ENCODE measurements around the gene SLX4.

SLX4 gene

GRCh38 chr16:3638916-3639644 is 27.7 kb upstream of the SLX4 start:
- TF ChIP-seq TAF1 (IDR thresholded peaks at IDR 0.05; ENCODE audit: borderline replicate concordance, insufficient read depth, low read length) (no peak), FOXP2 (optimal IDR thresholded peaks at IDR 0.05; ENCODE audit: borderline replicate concordance, extremely low read depth, extremely low read length, insufficient read depth) (no peak), SIN3A (IDR thresholded peaks at IDR 0.05; ENCODE audit: borderline replicate concordance, insufficient read depth, low read length) (no peak), REST (IDR thresholded peaks at IDR 0.05; ENCODE audit: insufficient read depth in 1 of 2, low read depth in 2 of 2, low read length in 2 of 2) (no peak), POLR2AphosphoS5 (IDR thresholded peaks at IDR 0.05; ENCODE audit: low read depth, low read length) (no peak)

- TF ChIP-seq REST (IDR thresholded peaks at IDR 0.05; ENCODE audit: insufficient read depth in 1 of 2, low read depth in 2 of 2, low read length in 2 of 2) (no peak), TAF1 (IDR thresholded peaks at IDR 0.05; ENCODE audit: borderline replicate concordance, insufficient read depth, low read length) (no peak), POLR2AphosphoS5 (IDR thresholded peaks at IDR 0.05; ENCODE audit: low read depth, low read length) (no peak), FOXP2 (optimal IDR thresholded peaks at IDR 0.05; ENCODE audit: borderline replicate concordance, extremely low read depth, extremely low read length, insufficient read depth) (no peak), SIN3A (IDR thresholded peaks at IDR 0.05; ENCODE audit: borderline replicate concordance, insufficient read depth, low read length) (no peak)
These were observed 26.0 kb upstream of the SLX4 start for GRCh38 chr16:3637371-3637923.

- TF ChIP-seq TAF1 (IDR thresholded peaks at IDR 0.05; ENCODE audit: borderline replicate concordance, insufficient read depth, low read length) (no peak), REST (IDR thresholded peaks at IDR 0.05; ENCODE audit: insufficient read depth in 1 of 2, low read depth in 2 of 2, low read length in 2 of 2) (no peak), SIN3A (IDR thresholded peaks at IDR 0.05; ENCODE audit: borderline replicate concordance, insufficient read depth, low read length) (no peak), FOXP2 (optimal IDR thresholded peaks at IDR 0.05; ENCODE audit: borderline replicate concordance, extremely low read depth, extremely low read length, insufficient read depth) (no peak)
These were observed 14.7 kb upstream of the SLX4 start for GRCh38 chr16:3625911-3626732.

- TF ChIP-seq SIN3A (IDR thresholded peaks at IDR 0.05; ENCODE audit: borderline replicate concordance, insufficient read depth, low read length) (no peak), TAF1 (IDR thresholded peaks at IDR 0.05; ENCODE audit: borderline replicate concordance, insufficient read depth, low read length) (no peak), POLR2AphosphoS5 (IDR thresholded peaks at IDR 0.05; ENCODE audit: low read depth, low read length) (no peak), REST (IDR thresholded peaks at IDR 0.05; ENCODE audit: insufficient read depth in 1 of 2, low read depth in 2 of 2, low read length in 2 of 2) (no peak), FOXP2 (optimal IDR thresholded peaks at IDR 0.05; ENCODE audit: borderline replicate concordance, extremely low read depth, extremely low read length, insufficient read depth) (no peak)
These were observed 13.9 kb upstream of the SLX4 start for GRCh38 chr16:3625331-3625730.
